Lung (tissue), 12 donors: ENCODE data around the gene TMX2. TPM values are rescaled to one million over a fixed set of nuclear protein-coding genes. Genes with fewer than 3 reads are reported as not detected.

Experiments
- ATAC-seq: fragments of 200-7000 bp; cut with Tn5 transposase; one replicate; pipeline ENCODE4 v1.9.1; 2020; ENCODE audit warnings: moderate number of reproducible peaks; ENCODE audit not compliant: insufficient read depth, low FRiP score
- DNase-seq, 3 donors: peaks; one replicate each; pipeline ENCODE4 v3.0.0-alpha.2; 2013 to 2017
- H3K27ac ChIP-seq, 2 donors: one replicate each; pipeline ENCODE4 v1.5.1; 2013; ENCODE audit warnings: mild to moderate bottlenecking in 2 of 2, moderate library complexity in 2 of 2, control low read depth in 1 of 2, inconsistent platforms in 1 of 2, low read depth in 1 of 2, low read length in 1 of 2
- H3K27me3 ChIP-seq, 3 donors: one replicate each; pipeline ENCODE4 v1.5.1; 2013; ENCODE audit warnings: low read length in 2 of 3; ENCODE audit not compliant: control insufficient read depth in 3 of 3, insufficient read depth in 3 of 3
- H3K36me3 ChIP-seq, 4 donors: one replicate each; pipeline ENCODE4 v1.5.1; 2013; ENCODE audit warnings: low read length in 4 of 4, mild to moderate bottlenecking in 1 of 4, moderate library complexity in 1 of 4; ENCODE audit not compliant: control insufficient read depth in 4 of 4, insufficient read depth in 4 of 4
- H3K4me1 ChIP-seq, 5 donors: one replicate each; pipeline ENCODE4 v1.5.1; 2013; ENCODE audit warnings: low read length in 5 of 5, mild to moderate bottlenecking in 2 of 5, moderate library complexity in 1 of 5; ENCODE audit not compliant: control insufficient read depth in 5 of 5, insufficient read depth in 5 of 5
- H3K4me3 ChIP-seq: one replicate; pipeline ENCODE4 v1.5.1; 2013; ENCODE audit warnings: mild to moderate bottlenecking, control low read depth, moderate library complexity
- H3K9ac ChIP-seq, 2 donors: one replicate each; pipeline ENCODE4 v1.5.1; 2013; ENCODE audit warnings: low read length in 2 of 2, control low read depth in 1 of 2; ENCODE audit not compliant: insufficient read depth in 1 of 2
- H3K9me3 ChIP-seq, 4 donors: one replicate each; pipeline ENCODE4 v1.5.1; 2013; ENCODE audit warnings: low read length in 3 of 4, mild to moderate bottlenecking in 1 of 4, moderate library complexity in 1 of 4; ENCODE audit not compliant: control insufficient read depth in 4 of 4, insufficient read depth in 3 of 4
- WGBS, 2 donors: extraction: QIAGEN DNeasy Blood & Tissue Kit; methylation state at CpG; one replicate each; pipeline ENCODE4 v1.1.7; 2013; 5-methylcytosine and 5-hydroxymethylcytosine counted together
- polyA plus RNA-seq, 2 donors: library from polyadenylated mRNA; stranded (reverse); fragments of 200-250 nt; gene quantifications; one replicate each; pipeline ENCODE4 v1.2.1, GENCODE V29; 2013
- total RNA-seq, 2 donors: library from RNA; depleted of rRNA in 1 of 2; stranded (reverse); fragments of >200 nt in 1 of 2; gene quantifications; one replicate each; pipeline ENCODE4 v1.2.1, GENCODE V29; 2014 to 2021
- TF ChIP-seq, protein P1 (sequence below): IDR thresholded peaks from 2 replicates; pipeline ENCODE4 v1.5.1; 2012; ENCODE audit warnings: mild to moderate bottlenecking; ENCODE audit errors: control extremely low read depth, extremely low read depth
- donor health status: control.
- donor health status: control.
- donor health status: Bipolar disorder and iron deficiency.
- donor health status: healthy.
- donor health status: DM: yes; HTN: yes; CAD: no.

The TMX2 gene
- total and polyA plus RNA-seq, 4 donors, result 51.7 to 89.6 (median 63.5) TPM

DNA sequence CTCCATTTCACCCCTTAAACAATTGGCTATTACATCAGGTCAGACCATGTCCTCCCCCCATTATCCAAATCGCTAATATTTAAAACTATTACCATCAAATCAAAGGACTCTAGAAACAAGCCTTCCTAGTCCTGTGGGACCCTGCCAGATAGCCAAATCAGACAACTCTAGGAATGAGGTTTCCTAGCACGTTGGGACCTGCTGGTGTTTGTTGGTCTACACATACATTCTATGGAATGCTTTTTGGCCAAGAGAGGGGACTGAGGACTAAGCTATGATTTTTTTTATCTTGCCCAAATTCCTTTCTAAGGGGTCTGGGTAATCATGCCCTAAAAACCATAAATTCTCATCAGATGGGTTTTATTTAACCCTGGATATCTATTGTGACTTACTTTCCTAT, 14.8 kb downstream of the TMX2 start:
- H3K9me3 ChIP-seq, result no peaks in the 10 kb centered on the region
- no peaks in the 10 kb centered on the region for H3K27me3 ChIP-seq
- H3K27ac ChIP-seq, result no peak overlapping the region
- DNase-seq (no peak), ATAC-seq (no peak)
- TF ChIP-seq, protein P1, sequence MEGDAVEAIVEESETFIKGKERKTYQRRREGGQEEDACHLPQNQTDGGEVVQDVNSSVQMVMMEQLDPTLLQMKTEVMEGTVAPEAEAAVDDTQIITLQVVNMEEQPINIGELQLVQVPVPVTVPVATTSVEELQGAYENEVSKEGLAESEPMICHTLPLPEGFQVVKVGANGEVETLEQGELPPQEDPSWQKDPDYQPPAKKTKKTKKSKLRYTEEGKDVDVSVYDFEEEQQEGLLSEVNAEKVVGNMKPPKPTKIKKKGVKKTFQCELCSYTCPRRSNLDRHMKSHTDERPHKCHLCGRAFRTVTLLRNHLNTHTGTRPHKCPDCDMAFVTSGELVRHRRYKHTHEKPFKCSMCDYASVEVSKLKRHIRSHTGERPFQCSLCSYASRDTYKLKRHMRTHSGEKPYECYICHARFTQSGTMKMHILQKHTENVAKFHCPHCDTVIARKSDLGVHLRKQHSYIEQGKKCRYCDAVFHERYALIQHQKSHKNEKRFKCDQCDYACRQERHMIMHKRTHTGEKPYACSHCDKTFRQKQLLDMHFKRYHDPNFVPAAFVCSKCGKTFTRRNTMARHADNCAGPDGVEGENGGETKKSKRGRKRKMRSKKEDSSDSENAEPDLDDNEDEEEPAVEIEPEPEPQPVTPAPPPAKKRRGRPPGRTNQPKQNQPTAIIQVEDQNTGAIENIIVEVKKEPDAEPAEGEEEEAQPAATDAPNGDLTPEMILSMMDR, result no peak
- 75 to 81% methylated on average over 2 of the region's 2 CpGs for WGBS, 2 donors
- no peak overlapping the region for H3K4me3 ChIP-seq
- peaks cover 2 to 3% (median 2%) of the 10 kb centered on the region in 4 donors for H3K36me3 ChIP-seq
- H3K9ac ChIP-seq, result no peak overlapping the region
- H3K4me1 ChIP-seq, result peaks cover 0 to 5% (median 0%) of the 10 kb centered on the region in 5 donors

DNA sequence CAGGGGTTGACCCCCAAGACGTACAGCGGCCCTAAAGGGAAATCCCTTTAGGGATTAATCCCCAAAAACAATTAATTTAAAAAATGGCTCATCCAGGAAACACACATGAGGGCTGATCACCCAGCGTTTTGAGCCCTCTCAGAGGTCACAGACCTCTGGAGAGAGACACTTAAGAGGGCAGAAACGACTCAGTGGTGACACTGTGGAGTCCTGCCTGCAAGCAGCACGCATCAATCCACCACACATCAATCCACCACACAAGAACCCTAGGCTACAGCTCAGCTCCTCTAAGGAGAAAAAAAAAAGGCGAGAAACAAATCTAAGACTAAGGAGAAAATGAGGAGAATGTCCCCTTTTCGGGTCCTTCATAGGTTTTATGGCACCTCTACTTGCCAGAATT, 16.4 kb downstream of the TMX2 start:
- peaks cover 0 to 3% (median 2%) of the 10 kb centered on the region in 4 donors for H3K36me3 ChIP-seq
- no peak for DNase-seq
- no peak overlapping the region for H3K4me3 ChIP-seq
- no peak for ATAC-seq
- H3K9me3 ChIP-seq, result no peaks in the 10 kb centered on the region
- WGBS, 2 donors, result 82 to 89% methylated on average over 7 of the region's 7 CpGs
- H3K9ac ChIP-seq, result no peak overlapping the region
- H3K27me3 ChIP-seq, result no peaks in the 10 kb centered on the region
- H3K27ac ChIP-seq, result no peak overlapping the region
- H3K4me1 ChIP-seq, result peaks cover 0 to 5% (median 0%) of the 10 kb centered on the region in 5 donors
- TF ChIP-seq, protein P1, result no peak

DNA sequence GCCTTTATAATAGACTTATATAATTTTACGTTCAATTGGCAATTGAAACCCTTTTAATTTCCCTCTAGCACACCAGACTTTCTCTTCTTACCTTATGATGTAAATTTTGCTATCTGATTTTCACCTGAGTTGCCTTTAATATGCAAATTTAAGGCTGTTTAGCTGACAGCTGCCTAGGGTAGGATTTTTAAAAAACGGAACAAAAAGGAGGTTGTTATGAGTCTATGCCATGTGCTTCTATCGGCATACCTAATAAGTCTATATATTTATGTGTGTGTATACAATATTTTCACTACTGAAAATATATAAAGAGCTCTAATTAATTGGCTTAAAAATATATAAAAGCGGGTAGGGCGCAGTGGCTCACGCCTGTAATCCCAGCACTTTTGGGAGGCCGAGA, 17.1 kb downstream of the TMX2 start:
- Histone ChIP-seq H3K27ac (no peak overlapping the region), H3K4me1 (peaks cover 0 to 5% (median 0%) of the 10 kb centered on the region in 5 donors), H3K9ac (no peak overlapping the region), H3K27me3 (no peaks in the 10 kb centered on the region), H3K36me3 (peaks cover 0 to 5% (median under 1%) of the 10 kb centered on the region in 4 donors), H3K4me3 (no peak overlapping the region), H3K9me3 (no peaks in the 10 kb centered on the region)
- ATAC-seq, result no peak
- no peak for DNase-seq
- TF ChIP-seq, protein P1, result no peak
- 98 to 99% methylated on average over 7 of the region's 7 CpGs for WGBS, 2 donors

DNA sequence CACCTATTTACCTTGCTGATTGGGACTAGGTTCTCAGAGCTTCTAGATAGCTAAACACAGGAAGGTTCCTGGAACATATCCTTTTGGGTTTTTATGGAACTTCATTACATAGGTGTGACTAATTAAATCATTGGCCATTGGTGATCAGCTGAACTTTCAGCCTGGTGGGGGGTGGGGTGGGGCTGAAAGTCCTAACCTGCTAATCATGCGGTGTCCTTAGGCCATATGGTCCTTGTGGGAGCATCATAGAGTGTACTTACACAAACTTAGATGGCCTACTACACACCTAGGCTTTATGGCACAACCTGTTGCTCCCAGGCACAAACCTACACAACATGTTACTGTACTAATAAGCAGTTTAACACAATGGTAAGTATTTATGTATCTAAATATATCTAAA, 20.3 kb downstream of the TMX2 start:
- Histone ChIP-seq H3K27ac (no peak overlapping the region), H3K36me3 (peaks cover 4 to 11% (median 7%) of the 10 kb centered on the region in 4 donors), H3K4me1 (peaks cover 0 to 3% (median 0%) of the 10 kb centered on the region in 5 donors), H3K9me3 (no peaks in the 10 kb centered on the region), H3K4me3 (no peak overlapping the region), H3K27me3 (no peaks in the 10 kb centered on the region), H3K9ac (no peak overlapping the region)
- DNase-seq (no peak), ATAC-seq (no peak)
- TF ChIP-seq, protein P1, result no peak
- WGBS, 2 donors, result 96 to 97% methylated on average over 1 of the region's 1 CpG
